ENCODE measurements around the gene ADD1.
"Not testable (repeated sequence)": the region's sequence is repeated elsewhere in the genome, so short reads cannot be mapped to it uniquely, and the experiment has no call there.

Gene ADD1

DNA sequence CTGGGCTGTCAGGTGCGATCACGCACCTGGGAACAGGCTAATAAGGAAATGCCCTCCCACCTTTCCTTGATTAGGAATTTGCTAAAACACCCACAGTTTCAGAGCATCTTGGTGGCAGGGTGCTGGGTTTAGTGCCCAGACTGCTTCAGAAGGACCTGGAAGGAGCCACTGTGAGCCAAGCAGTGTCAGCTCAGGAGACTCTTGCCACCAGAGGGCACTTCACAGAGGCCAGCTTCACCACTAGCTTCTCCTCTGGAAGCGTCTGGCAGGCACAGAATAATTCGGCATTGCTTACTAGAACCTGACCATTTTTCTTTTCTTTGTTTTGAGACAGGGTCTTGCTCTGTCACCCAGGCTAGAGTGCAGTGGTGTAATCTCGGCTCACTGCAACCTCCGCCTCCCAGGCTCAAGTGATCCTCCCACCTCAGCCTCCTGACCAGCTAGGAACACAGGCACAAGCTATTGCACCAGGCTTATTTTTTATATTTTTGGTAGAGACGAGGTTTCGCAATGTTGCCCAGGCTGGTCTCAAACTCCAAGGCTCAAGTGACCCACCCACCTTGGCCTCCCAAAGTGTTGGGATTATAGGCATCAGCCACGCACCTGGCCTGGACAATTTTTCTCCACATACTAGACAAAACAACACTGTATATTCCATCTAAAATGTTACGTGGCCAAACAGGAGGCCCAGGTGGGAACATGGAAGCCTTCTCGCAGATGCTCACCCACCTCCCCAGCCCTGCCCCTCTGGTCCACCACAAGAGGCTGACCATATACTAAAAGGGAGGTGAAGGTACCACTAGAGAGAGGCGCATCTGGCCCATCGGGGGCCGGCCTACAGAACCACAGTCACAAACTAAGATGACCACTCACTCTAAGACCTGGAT, 105.5 kb downstream of the ADD1 start:
- peak; percentile 32 for DNase-seq

- no peak for DNase-seq
Observed at GRCh38 chr4:2949782-2950125, 106.1 kb downstream of the ADD1 start.

- no peak for DNase-seq
Observed at GRCh38 chr4:2950221-2950989, 106.8 kb downstream of the ADD1 start.

DNA sequence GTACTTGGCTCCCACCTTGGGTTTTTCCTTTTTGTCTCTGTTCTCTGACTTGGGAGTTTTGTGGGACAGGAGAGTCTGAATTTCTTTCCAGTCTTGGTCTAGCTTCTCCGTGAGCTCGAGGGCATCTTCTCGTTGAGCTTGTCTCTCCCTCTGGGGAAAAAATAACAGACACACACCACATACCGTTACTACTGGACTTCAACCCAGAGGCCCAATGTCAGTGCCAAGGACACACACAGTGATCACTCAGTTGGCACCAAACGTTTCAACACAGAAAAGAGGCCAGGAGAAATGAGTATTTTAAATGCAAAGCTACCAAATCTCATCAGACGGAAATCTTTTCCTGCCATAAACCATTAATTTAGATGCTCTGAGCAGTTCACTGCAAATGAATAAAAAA, 109.9 kb downstream of the ADD1 start:
- no peak for DNase-seq

- peak; percentile 63 for DNase-seq
Observed at GRCh38 chr4:2954358-2955185, 110.9 kb downstream of the ADD1 start.

DNA sequence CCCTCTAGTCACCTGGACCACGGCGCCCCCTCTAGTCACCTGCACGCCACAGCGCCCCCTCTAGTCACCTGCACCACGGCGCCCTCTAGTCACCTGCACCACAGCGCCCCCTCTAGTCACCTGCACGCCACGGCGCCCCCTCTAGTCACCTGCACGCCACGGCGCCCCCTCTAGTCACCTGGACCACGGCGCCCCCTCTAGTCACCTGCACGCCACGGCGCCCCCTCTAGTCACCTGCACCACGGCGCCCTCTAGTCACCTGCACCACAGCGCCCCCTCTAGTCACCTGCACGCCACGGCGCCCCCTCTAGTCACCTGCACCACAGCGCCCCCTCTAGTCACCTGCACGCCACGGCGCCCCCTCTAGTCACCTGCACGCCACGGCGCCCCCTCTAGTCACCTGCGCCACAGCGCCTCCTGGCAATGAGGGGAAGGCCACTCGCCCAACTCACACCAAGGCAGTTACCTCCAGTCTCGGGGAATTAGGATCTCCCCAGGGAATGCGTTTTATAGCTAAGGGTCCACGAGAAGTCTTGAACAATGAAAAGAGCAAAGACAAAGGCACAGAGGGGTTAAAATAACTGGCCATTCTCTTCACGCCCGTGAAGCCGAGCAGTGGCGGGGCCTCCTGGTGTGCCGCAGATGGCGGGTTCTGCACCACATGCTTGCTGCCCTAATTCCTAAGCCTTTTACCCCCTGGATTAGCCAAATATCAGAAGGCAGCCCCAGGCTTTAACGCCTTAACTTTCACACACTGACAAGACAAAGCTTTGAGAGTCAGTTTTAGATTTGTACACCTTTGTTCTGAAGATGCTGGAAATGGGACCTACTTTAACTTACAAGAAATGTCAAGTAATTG, 111.8 kb downstream of the ADD1 start:
- DNase-seq, result not testable (repeated sequence)

GRCh38 chr4:2958446-2958845, 114.8 kb downstream of the ADD1 start:
- DNase-seq, result no peak

DNA sequence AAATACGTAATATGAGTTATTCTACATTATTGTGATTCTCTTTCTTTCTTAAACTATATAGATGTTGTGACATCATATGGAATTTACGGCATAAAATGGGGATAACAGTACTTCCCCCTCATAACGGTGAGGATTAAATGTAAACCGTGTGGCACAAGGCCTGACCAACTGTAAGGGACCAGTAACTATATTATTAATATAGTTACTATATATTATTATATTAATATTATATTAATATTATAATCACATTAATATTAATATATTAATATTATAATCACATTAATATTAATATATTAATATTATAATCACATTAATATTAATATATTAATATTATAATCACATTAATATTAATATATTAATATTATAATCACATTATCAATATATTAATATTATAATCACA, 116.8 kb downstream of the ADD1 start:
- DNase-seq, result not testable (repeated sequence)

- no peak for DNase-seq
Observed at GRCh38 chr4:2961421-2961810, 117.8 kb downstream of the ADD1 start.

GRCh38 chr4:2961811-2962441, 118.3 kb downstream of the ADD1 start:
- peak; percentile 48 for DNase-seq

- no peak for DNase-seq
Observed at GRCh38 chr4:2962614-2963174, 119.0 kb downstream of the ADD1 start.

GRCh38 chr4:2963175-2963965, 119.7 kb downstream of the ADD1 start, which contains the start of the genes GRK4 and NOP14:
Gene GRK4 (plus strand): TSS chr4:2963571. CDS start chr4:2964071, 500 bp downstream.
Gene NOP14 (minus strand): TSS chr4:2963406. CDS start chr4:2963319, 87 bp downstream.
- DNase-seq, result peak; percentile 97

DNA sequence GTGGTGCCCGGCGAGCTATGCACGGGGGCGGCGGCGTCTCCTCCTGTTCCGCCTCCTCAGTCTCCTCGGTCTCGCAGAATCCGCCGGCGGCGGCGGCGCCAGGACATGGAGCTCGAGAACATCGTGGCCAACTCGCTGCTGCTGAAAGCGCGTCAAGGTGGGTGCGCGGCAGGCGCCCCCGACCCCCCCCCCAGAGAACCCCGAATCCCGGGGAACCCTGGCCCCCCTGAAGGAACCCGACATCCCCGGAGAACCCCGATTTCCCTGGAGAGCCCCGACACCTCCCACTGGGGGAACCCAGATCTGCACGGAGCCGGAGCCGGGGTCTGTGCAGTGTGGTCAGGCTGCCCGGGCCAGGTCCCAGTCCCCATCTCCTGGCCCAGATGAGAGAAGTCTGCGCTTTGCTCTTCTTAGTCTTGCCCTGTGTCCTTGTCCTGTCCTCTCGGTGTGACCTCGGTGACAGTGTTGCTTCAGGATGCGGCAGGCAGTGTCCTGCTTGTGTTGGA, 120.4 kb downstream of the ADD1 start:
- no peak for DNase-seq

DNA sequence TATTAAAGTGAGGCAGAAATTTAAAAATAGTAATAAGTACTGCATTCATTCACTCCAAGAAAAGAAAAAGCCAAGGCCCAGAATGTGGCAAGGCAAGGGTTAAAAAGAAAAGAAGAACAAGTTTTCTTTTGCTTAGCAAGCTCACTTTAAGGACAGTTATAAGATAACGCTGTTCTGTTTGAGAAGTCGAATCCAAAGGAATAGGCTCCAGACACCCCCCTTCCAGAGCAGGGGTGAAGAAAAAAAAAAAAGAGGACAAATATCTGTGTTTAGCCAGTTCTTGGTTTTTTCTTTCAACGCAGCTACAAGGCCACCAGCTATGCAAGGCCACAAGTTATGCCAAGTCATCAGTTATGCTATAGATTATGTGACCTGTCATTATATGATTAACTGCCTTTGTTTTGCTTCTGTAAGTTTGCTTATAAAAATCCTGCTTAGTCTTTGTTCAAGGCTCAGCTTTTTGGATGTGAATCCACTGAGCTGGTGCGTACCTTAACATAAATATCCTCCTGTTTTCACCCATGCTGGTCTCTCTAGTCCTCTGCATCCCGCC, 121.1 kb downstream of the ADD1 start:
- no peak for DNase-seq

DNA sequence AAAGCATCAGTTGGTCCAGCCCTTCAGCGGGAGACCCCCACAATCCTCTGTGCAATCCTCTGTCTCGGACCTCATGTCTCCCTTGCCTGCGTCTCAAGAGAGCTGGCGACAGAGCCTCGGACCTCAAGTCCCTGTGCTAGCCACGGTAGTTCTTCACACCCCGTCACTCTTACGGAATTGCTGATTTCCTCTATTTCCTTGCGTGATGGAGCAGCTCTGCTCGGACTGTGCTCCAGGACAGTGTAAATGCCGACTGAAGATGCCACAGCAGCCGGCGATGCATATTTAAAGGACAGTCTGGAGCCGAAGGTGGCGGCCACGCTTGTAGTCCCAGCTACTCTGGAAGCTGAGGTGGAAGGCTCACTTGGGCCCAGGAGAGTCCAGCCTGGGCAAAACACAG, 121.6 kb downstream of the ADD1 start:
- no peak for DNase-seq

DNA sequence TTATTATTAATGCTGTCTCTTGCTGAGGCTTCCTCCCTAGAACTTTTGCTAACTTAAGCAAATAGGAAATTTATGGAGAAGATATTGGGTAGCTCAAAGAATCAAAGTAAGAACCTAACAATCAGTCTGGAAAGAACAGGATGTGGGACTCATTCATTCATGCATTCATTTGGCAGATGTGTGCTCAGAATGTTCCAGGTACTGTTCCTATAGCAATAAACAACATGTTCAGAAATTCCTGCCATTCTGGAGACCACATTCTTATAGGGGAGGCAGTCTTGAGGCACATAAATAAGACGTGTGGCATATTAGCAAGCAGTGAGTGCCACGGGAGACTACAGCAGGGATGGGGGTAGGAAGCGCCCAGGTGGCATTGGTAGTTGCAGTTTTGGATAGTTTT, 124.7 kb downstream of the ADD1 start:
- DNase-seq, result no peak

GRCh38 chr4:2971275-2971674, 127.6 kb downstream of the ADD1 start:
- DNase-seq, result no peak

DNA sequence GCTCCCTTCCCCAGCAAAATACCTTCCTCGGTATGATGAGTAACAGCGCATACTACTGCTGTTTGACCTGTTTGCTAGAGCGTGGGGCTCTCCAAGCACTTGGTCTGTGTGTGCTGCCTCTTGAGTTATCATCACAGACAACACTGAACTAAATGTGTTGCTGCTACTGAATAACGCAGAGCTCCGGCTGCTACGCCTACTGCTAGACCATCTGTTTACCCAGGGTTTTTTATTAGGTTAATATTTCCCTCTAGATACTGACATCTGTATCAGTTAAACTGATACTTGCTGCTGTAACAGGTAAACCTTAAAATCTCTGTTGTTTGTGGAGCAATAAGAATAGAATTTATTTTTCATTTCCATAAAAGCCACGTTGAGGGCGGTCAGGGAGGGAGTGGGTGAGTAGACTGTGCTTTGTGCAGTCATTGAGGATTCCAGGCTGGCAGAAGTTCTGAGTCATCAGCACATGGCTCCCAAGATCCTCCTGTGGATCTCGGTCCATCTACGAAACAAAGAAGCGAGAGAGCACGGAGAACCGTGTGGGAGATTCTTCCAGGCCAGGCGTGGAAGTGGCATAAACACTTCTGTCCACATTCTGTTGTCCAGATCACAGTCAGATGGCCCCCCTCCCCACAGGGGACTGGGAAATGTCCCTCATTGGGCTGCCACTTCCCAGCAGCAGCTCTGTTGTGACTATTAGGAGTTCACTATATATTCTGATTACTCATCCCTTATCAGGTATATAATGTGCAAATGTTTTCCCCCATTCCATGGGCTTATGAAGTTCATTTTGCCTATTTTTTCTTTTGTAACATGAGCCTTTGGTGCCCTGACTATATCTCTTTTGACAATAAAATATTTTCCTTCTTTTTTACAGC, 133.8 kb downstream of the ADD1 start:
- DNase-seq, result no peak
